Loucy (cell line): ENCODE data around the gene RAPH1.

Source experiments
- H2AFZ ChIP-seq: fragments of 200-600 bp; sonication (generic); 2 replicates; pipeline ENCODE4 v1.6.0; 2016; ENCODE audit warnings: antibody characterized with exemption, mild to moderate bottlenecking, low read length, moderate library complexity
- H3F3A ChIP-seq: fragments of 200-600 bp; 2 replicates; pipeline ENCODE4 v1.6.0; 2016; ENCODE audit warnings: antibody characterized with exemption, low read depth, mild to moderate bottlenecking
- H3K27me3 ChIP-seq: fragments of 200-600 bp; sonication (generic); 2 replicates; pipeline ENCODE4 v1.6.1; 2014; ENCODE audit warnings: low read length, mild to moderate bottlenecking; ENCODE audit not compliant: insufficient read depth, poor library complexity, severe bottlenecking
- H3K36me3 ChIP-seq: fragments of 200-600 bp; sonication (generic); 2 replicates; pipeline ENCODE4 v1.6.1; 2016; ENCODE audit warnings: low read length; ENCODE audit not compliant: insufficient read depth
- H3K4me1 ChIP-seq: fragments of 200-600 bp; sonication (generic); 2 replicates; pipeline ENCODE4 v1.5.1; 2014; ENCODE audit warnings: low read length, mild to moderate bottlenecking; ENCODE audit not compliant: insufficient read depth, poor library complexity, severe bottlenecking
- H3K4me2 ChIP-seq: fragments of 200-600 bp; sonication (generic); 2 replicates; pipeline ENCODE4 v1.6.0; 2014; ENCODE audit warnings: antibody characterized with exemption, low read length, low read depth, mild to moderate bottlenecking; ENCODE audit not compliant: poor library complexity, severe bottlenecking
- H3K4me3 ChIP-seq: fragments of 200-600 bp; sonication (generic); 2 replicates; pipeline ENCODE4 v1.5.1; 2014; ENCODE audit warnings: low read length, mild to moderate bottlenecking, mixed read lengths; ENCODE audit not compliant: poor library complexity, severe bottlenecking
- H3K79me2 ChIP-seq: fragments of 200-600 bp; sonication (generic); 2 replicates; pipeline ENCODE4 v1.6.1; 2014; ENCODE audit warnings: low read length; ENCODE audit not compliant: insufficient read depth
- H3K9ac ChIP-seq: fragments of 200-600 bp; sonication (generic); 2 replicates; pipeline ENCODE4 v1.6.0; 2014; ENCODE audit warnings: mild to moderate bottlenecking, low read depth, low read length, moderate library complexity; ENCODE audit not compliant: poor library complexity, severe bottlenecking
- H3K9me2 ChIP-seq: fragments of 200-600 bp; sonication (generic); replicated peaks from 2 replicates; pipeline ENCODE4 v1.6.1; 2016; ENCODE audit warnings: low read depth, low read length, mixed read lengths
- H3K9me3 ChIP-seq: fragments of 200-600 bp; sonication (generic); 2 replicates; pipeline ENCODE4 v1.6.1; 2014; ENCODE audit warnings: mild to moderate bottlenecking, antibody characterized with exemption, low read length, low read depth; ENCODE audit not compliant: insufficient read depth
- H4K20me1 ChIP-seq: fragments of 200-600 bp; sonication (generic); 2 replicates; pipeline ENCODE4 v1.6.0; 2014; ENCODE audit warnings: antibody characterized with exemption, low read length, mild to moderate bottlenecking; ENCODE audit not compliant: insufficient read depth, poor library complexity, severe bottlenecking
- EZH2phosphoT487 ChIP-seq: fragments of 200-600 bp; IDR thresholded peaks from 2 replicates; pipeline ENCODE4 v1.6.1; 2018; ENCODE audit warnings: antibody characterized with exemption, mild to moderate bottlenecking, moderate library complexity, borderline replicate concordance
- TF ChIP-seq, protein P1 (sequence below): fragments of 200-600 bp; sonication (generic); conservative IDR thresholded peaks from 2 replicates; pipeline ENCODE4 v1.5.1; 2014; ENCODE audit warnings: mild to moderate bottlenecking, antibody characterized with exemption, low read length

RAPH1 gene

DNA sequence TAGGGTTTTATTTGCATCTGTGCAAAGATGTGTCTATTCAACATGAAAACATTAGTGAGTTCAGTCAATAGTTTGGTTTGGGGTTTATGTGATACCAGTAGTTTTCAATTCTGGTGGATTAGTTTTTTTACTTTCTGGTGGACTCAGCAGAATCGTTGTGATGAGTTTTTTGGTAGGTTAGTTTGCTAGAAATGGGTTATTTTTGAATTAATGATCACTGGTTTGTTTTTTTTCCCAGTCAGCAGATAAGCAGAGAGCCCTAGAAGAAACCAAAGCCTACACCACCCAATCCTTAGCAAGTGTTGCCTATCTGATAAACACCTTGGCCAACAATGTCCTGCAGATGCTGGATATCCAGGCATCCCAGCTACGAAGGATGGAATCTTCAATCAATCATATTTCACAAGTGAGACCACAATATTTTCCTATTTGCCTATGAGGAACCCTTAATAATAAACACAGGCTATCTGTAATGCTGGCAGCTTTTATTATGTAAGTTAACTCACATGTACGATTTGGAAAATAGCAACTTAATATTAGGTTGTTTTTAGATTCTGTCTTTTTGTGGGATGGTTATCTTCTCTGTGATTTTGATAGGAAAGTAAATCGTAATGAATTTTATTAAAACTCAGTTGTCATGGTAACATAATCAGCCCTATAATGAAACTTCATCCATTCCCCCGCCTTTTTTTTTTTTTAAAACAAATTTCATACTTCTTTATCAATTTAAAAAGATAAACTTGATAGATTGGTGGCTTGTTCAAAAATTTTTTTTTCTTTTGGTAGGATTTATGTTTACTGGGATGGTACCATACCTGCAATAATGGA lies 168.2 kb downstream of the RAPH1 start:
- H3K9ac ChIP-seq, result no peak overlapping the region
- H3K79me2 ChIP-seq, result no peaks in the 10 kb centered on the region; the same call in 1 of the 2 replicates
- no peak for TF ChIP-seq EZH2phosphoT487
- TF ChIP-seq, protein P1, sequence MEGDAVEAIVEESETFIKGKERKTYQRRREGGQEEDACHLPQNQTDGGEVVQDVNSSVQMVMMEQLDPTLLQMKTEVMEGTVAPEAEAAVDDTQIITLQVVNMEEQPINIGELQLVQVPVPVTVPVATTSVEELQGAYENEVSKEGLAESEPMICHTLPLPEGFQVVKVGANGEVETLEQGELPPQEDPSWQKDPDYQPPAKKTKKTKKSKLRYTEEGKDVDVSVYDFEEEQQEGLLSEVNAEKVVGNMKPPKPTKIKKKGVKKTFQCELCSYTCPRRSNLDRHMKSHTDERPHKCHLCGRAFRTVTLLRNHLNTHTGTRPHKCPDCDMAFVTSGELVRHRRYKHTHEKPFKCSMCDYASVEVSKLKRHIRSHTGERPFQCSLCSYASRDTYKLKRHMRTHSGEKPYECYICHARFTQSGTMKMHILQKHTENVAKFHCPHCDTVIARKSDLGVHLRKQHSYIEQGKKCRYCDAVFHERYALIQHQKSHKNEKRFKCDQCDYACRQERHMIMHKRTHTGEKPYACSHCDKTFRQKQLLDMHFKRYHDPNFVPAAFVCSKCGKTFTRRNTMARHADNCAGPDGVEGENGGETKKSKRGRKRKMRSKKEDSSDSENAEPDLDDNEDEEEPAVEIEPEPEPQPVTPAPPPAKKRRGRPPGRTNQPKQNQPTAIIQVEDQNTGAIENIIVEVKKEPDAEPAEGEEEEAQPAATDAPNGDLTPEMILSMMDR, result no peak

DNA sequence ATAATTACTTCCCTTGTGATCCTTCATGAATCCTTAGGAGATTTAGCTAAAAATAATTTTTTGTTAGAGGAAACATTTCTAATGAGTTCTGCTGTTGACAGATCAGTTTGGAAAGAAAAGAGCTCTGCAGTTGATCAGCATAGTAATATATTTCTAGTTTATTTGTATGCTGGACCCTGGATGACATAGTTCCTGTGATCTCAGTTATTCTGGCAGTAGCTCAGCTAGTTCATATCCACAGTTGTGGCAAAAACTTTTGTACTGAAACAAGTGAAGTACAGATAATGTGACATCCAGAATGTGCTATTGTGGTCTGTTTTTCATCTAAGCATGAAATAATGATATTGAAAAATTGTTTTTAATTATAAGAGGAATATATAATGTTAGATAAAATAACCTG lies 173.2 kb downstream of the RAPH1 start:
- H3F3A ChIP-seq, result no peaks in the 10 kb centered on the region
- TF ChIP-seq, protein P1, result no peak
- no peak for TF ChIP-seq EZH2phosphoT487
- no peaks in the 10 kb centered on the region for H3K4me1 ChIP-seq
- H3K4me3 ChIP-seq, result no peak overlapping the region
- peaks cover 20% of the 10 kb centered on the region for H3K79me2 ChIP-seq
- no peaks in the 10 kb centered on the region for H3K9me3 ChIP-seq
- H3K27me3 ChIP-seq, result no peaks in the 10 kb centered on the region
- no peaks in the 10 kb centered on the region; the same call in 1 of the 2 replicates for H3K36me3 ChIP-seq
- no peaks in the 10 kb centered on the region for H3K9me2 ChIP-seq
- no peak overlapping the region for H3K4me2 ChIP-seq
- peaks cover 4% of the 10 kb centered on the region for H4K20me1 ChIP-seq
- no peak overlapping the region for H2AFZ ChIP-seq
- H3K9ac ChIP-seq, result no peak overlapping the region

More for the DNA sequence above, 168.2 kb downstream of the RAPH1 start:
- no peak overlapping the region for H3K4me3 ChIP-seq
- H3K4me2 ChIP-seq, result no peak overlapping the region
- no peaks in the 10 kb centered on the region for H3K27me3 ChIP-seq
- H3F3A ChIP-seq, result no peaks in the 10 kb centered on the region
- H2AFZ ChIP-seq, result no peak overlapping the region
- H3K9me2 ChIP-seq, result no peaks in the 10 kb centered on the region
- peaks cover 17% of the 10 kb centered on the region; the same call in 1 of the 2 replicates for H3K36me3 ChIP-seq
- H4K20me1 ChIP-seq, result peaks cover 4% of the 10 kb centered on the region
- no peaks in the 10 kb centered on the region for H3K9me3 ChIP-seq
- no peaks in the 10 kb centered on the region for H3K4me1 ChIP-seq

DNA sequence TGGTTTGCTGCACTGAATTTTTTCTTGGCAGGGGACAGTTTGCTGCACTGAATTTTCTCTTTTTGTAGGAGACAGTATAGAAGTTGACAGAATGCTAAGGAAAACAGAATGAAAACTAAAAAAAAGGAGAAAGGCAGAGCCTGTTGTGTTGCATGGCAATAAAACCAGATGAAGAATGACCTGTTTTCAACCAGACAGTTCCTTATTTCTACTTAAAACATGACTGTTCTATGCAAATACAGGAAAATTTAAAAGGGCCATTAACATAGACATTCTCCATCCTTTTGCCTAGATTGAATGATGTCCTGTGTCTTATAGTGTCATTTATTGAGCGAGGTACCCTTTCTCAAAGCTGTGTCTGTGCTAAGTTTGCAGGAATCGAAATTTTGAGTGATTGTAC lies 173.6 kb downstream of the RAPH1 start:
- H3K9ac ChIP-seq, result no peak overlapping the region
- peaks cover 4% of the 10 kb centered on the region for H4K20me1 ChIP-seq
- no peaks in the 10 kb centered on the region for H3K9me2 ChIP-seq
- H3K4me2 ChIP-seq, result no peak overlapping the region
- no peaks in the 10 kb centered on the region for H3K36me3 ChIP-seq
- TF ChIP-seq EZH2phosphoT487, result no peak
- H3K27me3 ChIP-seq, result no peaks in the 10 kb centered on the region
- no peaks in the 10 kb centered on the region for H3K9me3 ChIP-seq
- no peak overlapping the region for H3K4me3 ChIP-seq
- peaks cover 23% of the 10 kb centered on the region for H3K79me2 ChIP-seq
- no peak overlapping the region for H2AFZ ChIP-seq
- no peaks in the 10 kb centered on the region for H3K4me1 ChIP-seq
- H3F3A ChIP-seq, result no peaks in the 10 kb centered on the region
